Stimulated activated CD4-positive, alpha-beta T cell treated with anti-CD3 and anti-CD28 coated beads, Interleukin-2, amount 100 ng/mL, for 24 hours (primary cell): ENCODE results near the gene INSYN2B.
"Not testable (repeated sequence)": the region's sequence is repeated elsewhere in the genome, so short reads cannot be mapped to it uniquely, and the experiment has no call there.

Experiments
- DNase-seq, 2 donors: peaks; one replicate each; pipeline ENCODE4 v3.0.0-alpha.2; 2020

The INSYN2B gene

GRCh38 chr5:169840405-169840804 is 139.9 kb downstream of the INSYN2B start:
- no peak for DNase-seq

- no peak for DNase-seq
These were observed 141.6 kb downstream of the INSYN2B start for GRCh38 chr5:169838688-169839087.

GRCh38 chr5:169837686-169838085 is 142.6 kb downstream of the INSYN2B start:
- DNase-seq: no peak

GRCh38 chr5:169836835-169837536 is 143.3 kb downstream of the INSYN2B start:
- DNase-seq: no peak

- not testable (repeated sequence) for DNase-seq
These were observed 145.8 kb downstream of the INSYN2B start for GRCh38 chr5:169834540-169834939.

GRCh38 chr5:169833681-169834292 is 146.5 kb downstream of the INSYN2B start:
- DNase-seq: not testable (repeated sequence)

GRCh38 chr5:169832845-169833244 is 147.4 kb downstream of the INSYN2B start:
- no peak for DNase-seq

GRCh38 chr5:169832304-169832703 is 148.0 kb downstream of the INSYN2B start:
- no peak for DNase-seq

- DNase-seq: no peak
These were observed 149.0 kb downstream of the INSYN2B start for GRCh38 chr5:169831331-169831730.

- DNase-seq: no peak
These were observed 151.9 kb downstream of the INSYN2B start for GRCh38 chr5:169828385-169828784.

GRCh38 chr5:169827769-169828168 is 152.5 kb downstream of the INSYN2B start:
- DNase-seq: no peak

GRCh38 chr5:169826618-169827017 is 153.7 kb downstream of the INSYN2B start:
- no peak for DNase-seq

GRCh38 chr5:169817031-169817430 is 163.3 kb downstream of the INSYN2B start:
- no peak for DNase-seq

GRCh38 chr5:169814522-169814921 is 165.8 kb downstream of the INSYN2B start:
- DNase-seq: no peak
